ENCODE results near the gene AAK1.
"Not testable (repeated sequence)": the region's sequence is repeated elsewhere in the genome, so short reads cannot be mapped to it uniquely, and the experiment has no call there.

AAK1 gene

GRCh38 chr2:69550511-69550910 is 93.0 kb downstream of the AAK1 start:
- peaks cover 0 to 11% of the 10 kb centered on the region in 2 donors for H3K4me1 ChIP-seq (ENCODE audit: control insufficient read depth in 2 of 2, insufficient read depth in 2 of 2, low read length in 2 of 2)
- not testable (repeated sequence) for H3K9ac ChIP-seq (ENCODE audit: low read depth in 1 of 2, low read length in 2 of 2); H3K4me3 ChIP-seq (ENCODE audit: low read length in 2 of 2); H3K9me3 ChIP-seq (ENCODE audit: control insufficient read depth in 2 of 2, low read length in 2 of 2); H3K27ac ChIP-seq (ENCODE audit: low read depth in 2 of 2, low read length in 2 of 2); H3K36me3 ChIP-seq (ENCODE audit: control insufficient read depth in 2 of 2, insufficient read depth in 2 of 2, low read length in 2 of 2); H3K27me3 ChIP-seq (ENCODE audit: control insufficient read depth in 2 of 2, insufficient read depth in 2 of 2, low read length in 2 of 2)

- Histone ChIP-seq H3K4me1 (ENCODE audit: control insufficient read depth in 2 of 2, insufficient read depth in 2 of 2, low read length in 2 of 2) (peaks cover 0 to 11% of the 10 kb centered on the region in 2 donors), H3K9ac (ENCODE audit: low read depth in 1 of 2, low read length in 2 of 2) (no peak overlapping the region), H3K9me3 (ENCODE audit: control insufficient read depth in 2 of 2, low read length in 2 of 2) (no peaks in the 10 kb centered on the region), H3K27ac (ENCODE audit: low read depth in 2 of 2, low read length in 2 of 2) (no peak overlapping the region), H3K4me3 (ENCODE audit: low read length in 2 of 2) (no peak overlapping the region), H3K27me3 (ENCODE audit: control insufficient read depth in 2 of 2, insufficient read depth in 2 of 2, low read length in 2 of 2) (no peaks in the 10 kb centered on the region), H3K36me3 (ENCODE audit: control insufficient read depth in 2 of 2, insufficient read depth in 2 of 2, low read length in 2 of 2) (no peaks in the 10 kb centered on the region)
These were observed 94.1 kb downstream of the AAK1 start for GRCh38 chr2:69549421-69549820.

GRCh38 chr2:69547984-69548715 is 95.4 kb downstream of the AAK1 start:
- no peaks in the 10 kb centered on the region for H3K27me3 ChIP-seq (ENCODE audit: control insufficient read depth in 2 of 2, insufficient read depth in 2 of 2, low read length in 2 of 2)
- peaks cover 0 to 11% of the 10 kb centered on the region in 2 donors for H3K4me1 ChIP-seq (ENCODE audit: control insufficient read depth in 2 of 2, insufficient read depth in 2 of 2, low read length in 2 of 2)
- H3K4me3 ChIP-seq (ENCODE audit: low read length in 2 of 2): no peak overlapping the region
- H3K36me3 ChIP-seq (ENCODE audit: control insufficient read depth in 2 of 2, insufficient read depth in 2 of 2, low read length in 2 of 2): peaks cover 0 to under 1% of the 10 kb centered on the region in 2 donors
- H3K27ac ChIP-seq (ENCODE audit: low read depth in 2 of 2, low read length in 2 of 2): no peak overlapping the region
- H3K9ac ChIP-seq (ENCODE audit: low read depth in 1 of 2, low read length in 2 of 2): no peak overlapping the region
- H3K9me3 ChIP-seq (ENCODE audit: control insufficient read depth in 2 of 2, low read length in 2 of 2): no peaks in the 10 kb centered on the region

- H3K36me3 ChIP-seq (ENCODE audit: control insufficient read depth in 2 of 2, insufficient read depth in 2 of 2, low read length in 2 of 2): peaks cover 3 to 9% of the 10 kb centered on the region in 2 donors
- H3K4me1 ChIP-seq (ENCODE audit: control insufficient read depth in 2 of 2, insufficient read depth in 2 of 2, low read length in 2 of 2): peaks cover 0 to 11% of the 10 kb centered on the region in 2 donors
- no peak overlapping the region for H3K27ac ChIP-seq (ENCODE audit: low read depth in 2 of 2, low read length in 2 of 2)
- H3K27me3 ChIP-seq (ENCODE audit: control insufficient read depth in 2 of 2, insufficient read depth in 2 of 2, low read length in 2 of 2): no peaks in the 10 kb centered on the region
- no peak overlapping the region for H3K4me3 ChIP-seq (ENCODE audit: low read length in 2 of 2)
- no peaks in the 10 kb centered on the region for H3K9me3 ChIP-seq (ENCODE audit: control insufficient read depth in 2 of 2, low read length in 2 of 2)
- H3K9ac ChIP-seq (ENCODE audit: low read depth in 1 of 2, low read length in 2 of 2): no peak overlapping the region
These were observed 96.9 kb downstream of the AAK1 start for GRCh38 chr2:69546646-69547045.

GRCh38 chr2:69545477-69545932 is 98.0 kb downstream of the AAK1 start:
- H3K9ac ChIP-seq (ENCODE audit: low read depth in 1 of 2, low read length in 2 of 2): no peak overlapping the region
- no peak overlapping the region for H3K4me3 ChIP-seq (ENCODE audit: low read length in 2 of 2)
- H3K27ac ChIP-seq (ENCODE audit: low read depth in 2 of 2, low read length in 2 of 2): no peak overlapping the region
- no peaks in the 10 kb centered on the region for H3K9me3 ChIP-seq (ENCODE audit: control insufficient read depth in 2 of 2, low read length in 2 of 2)
- H3K36me3 ChIP-seq (ENCODE audit: control insufficient read depth in 2 of 2, insufficient read depth in 2 of 2, low read length in 2 of 2): peaks cover 5 to 12% of the 10 kb centered on the region in 2 donors
- H3K27me3 ChIP-seq (ENCODE audit: control insufficient read depth in 2 of 2, insufficient read depth in 2 of 2, low read length in 2 of 2): no peaks in the 10 kb centered on the region
- peaks cover 0 to 8% of the 10 kb centered on the region in 2 donors for H3K4me1 ChIP-seq (ENCODE audit: control insufficient read depth in 2 of 2, insufficient read depth in 2 of 2, low read length in 2 of 2)

- Histone ChIP-seq H3K9ac (ENCODE audit: low read depth in 1 of 2, low read length in 2 of 2) (no peak overlapping the region), H3K27ac (ENCODE audit: low read depth in 2 of 2, low read length in 2 of 2) (no peak overlapping the region), H3K4me3 (ENCODE audit: low read length in 2 of 2) (no peak overlapping the region), H3K36me3 (ENCODE audit: control insufficient read depth in 2 of 2, insufficient read depth in 2 of 2, low read length in 2 of 2) (peaks cover 5 to 12% of the 10 kb centered on the region in 2 donors), H3K27me3 (ENCODE audit: control insufficient read depth in 2 of 2, insufficient read depth in 2 of 2, low read length in 2 of 2) (no peaks in the 10 kb centered on the region), H3K4me1 (ENCODE audit: control insufficient read depth in 2 of 2, insufficient read depth in 2 of 2, low read length in 2 of 2) (peaks cover 0 to 5% of the 10 kb centered on the region in 2 donors), H3K9me3 (ENCODE audit: control insufficient read depth in 2 of 2, low read length in 2 of 2) (no peaks in the 10 kb centered on the region)
These were observed 98.6 kb downstream of the AAK1 start for GRCh38 chr2:69544951-69545350.

GRCh38 chr2:69539549-69539908 is 104.0 kb downstream of the AAK1 start:
- Histone ChIP-seq H3K27ac (ENCODE audit: low read depth in 2 of 2, low read length in 2 of 2) (no peak overlapping the region), H3K4me3 (ENCODE audit: low read length in 2 of 2) (no peak overlapping the region), H3K4me1 (ENCODE audit: control insufficient read depth in 2 of 2, insufficient read depth in 2 of 2, low read length in 2 of 2) (peaks cover 0 to 2% of the 10 kb centered on the region in 2 donors), H3K27me3 (ENCODE audit: control insufficient read depth in 2 of 2, insufficient read depth in 2 of 2, low read length in 2 of 2) (no peaks in the 10 kb centered on the region), H3K9ac (ENCODE audit: low read depth in 1 of 2, low read length in 2 of 2) (no peak overlapping the region), H3K36me3 (ENCODE audit: control insufficient read depth in 2 of 2, insufficient read depth in 2 of 2, low read length in 2 of 2) (peaks cover 14% of the 10 kb centered on the region in 2 donors), H3K9me3 (ENCODE audit: control insufficient read depth in 2 of 2, low read length in 2 of 2) (no peaks in the 10 kb centered on the region)

- peaks cover 0 to 2% of the 10 kb centered on the region in 2 donors for H3K4me1 ChIP-seq (ENCODE audit: control insufficient read depth in 2 of 2, insufficient read depth in 2 of 2, low read length in 2 of 2)
- no peak overlapping the region for H3K4me3 ChIP-seq (ENCODE audit: low read length in 2 of 2)
- H3K27ac ChIP-seq (ENCODE audit: low read depth in 2 of 2, low read length in 2 of 2): no peak overlapping the region
- H3K9ac ChIP-seq (ENCODE audit: low read depth in 1 of 2, low read length in 2 of 2): no peak overlapping the region
- H3K27me3 ChIP-seq (ENCODE audit: control insufficient read depth in 2 of 2, insufficient read depth in 2 of 2, low read length in 2 of 2): no peaks in the 10 kb centered on the region
- no peaks in the 10 kb centered on the region for H3K9me3 ChIP-seq (ENCODE audit: control insufficient read depth in 2 of 2, low read length in 2 of 2)
- H3K36me3 ChIP-seq (ENCODE audit: control insufficient read depth in 2 of 2, insufficient read depth in 2 of 2, low read length in 2 of 2): peaks cover 14% of the 10 kb centered on the region in 2 donors
These were observed 104.5 kb downstream of the AAK1 start for GRCh38 chr2:69538872-69539548.

GRCh38 chr2:69538249-69538648 is 105.3 kb downstream of the AAK1 start:
- Histone ChIP-seq H3K9me3 (ENCODE audit: control insufficient read depth in 2 of 2, low read length in 2 of 2) (no peaks in the 10 kb centered on the region), H3K27me3 (ENCODE audit: control insufficient read depth in 2 of 2, insufficient read depth in 2 of 2, low read length in 2 of 2) (no peaks in the 10 kb centered on the region), H3K4me1 (ENCODE audit: control insufficient read depth in 2 of 2, insufficient read depth in 2 of 2, low read length in 2 of 2) (peaks cover 0 to 2% of the 10 kb centered on the region in 2 donors), H3K27ac (ENCODE audit: low read depth in 2 of 2, low read length in 2 of 2) (no peak overlapping the region), H3K4me3 (ENCODE audit: low read length in 2 of 2) (no peak overlapping the region), H3K9ac (ENCODE audit: low read depth in 1 of 2, low read length in 2 of 2) (no peak overlapping the region), H3K36me3 (ENCODE audit: control insufficient read depth in 2 of 2, insufficient read depth in 2 of 2, low read length in 2 of 2) (peaks cover 14% of the 10 kb centered on the region in 2 donors)

GRCh38 chr2:69535817-69536241 is 107.7 kb downstream of the AAK1 start:
- Histone ChIP-seq H3K4me1 (ENCODE audit: control insufficient read depth in 2 of 2, insufficient read depth in 2 of 2, low read length in 2 of 2) (peaks cover 0 to 2% of the 10 kb centered on the region in 2 donors), H3K27ac (ENCODE audit: low read depth in 2 of 2, low read length in 2 of 2) (no peak overlapping the region), H3K4me3 (ENCODE audit: low read length in 2 of 2) (no peak overlapping the region), H3K9ac (ENCODE audit: low read depth in 1 of 2, low read length in 2 of 2) (no peak overlapping the region), H3K36me3 (ENCODE audit: control insufficient read depth in 2 of 2, insufficient read depth in 2 of 2, low read length in 2 of 2) (peaks cover 14 to 24% of the 10 kb centered on the region in 2 donors), H3K27me3 (ENCODE audit: control insufficient read depth in 2 of 2, insufficient read depth in 2 of 2, low read length in 2 of 2) (no peaks in the 10 kb centered on the region), H3K9me3 (ENCODE audit: control insufficient read depth in 2 of 2, low read length in 2 of 2) (no peaks in the 10 kb centered on the region)

All from mucosa of rectum (tissue), 2 donors.